ENCODE results near the gene CACNA1E.

Gene CACNA1E

GRCh38 chr1:181701891-181702290, 218.6 kb downstream of the CACNA1E start:
- DNase-seq (ENCODE audit: insufficient read length, low spot score) (no peak), FAIRE-seq (no peak)
- TF ChIP-seq CTCF (IDR thresholded peaks at IDR 0.05; ENCODE audit: insufficient read depth, missing control alignments): no peak

- TF ChIP-seq CTCF (IDR thresholded peaks at IDR 0.05; ENCODE audit: insufficient read depth, missing control alignments): no peak
- DNase-seq (ENCODE audit: insufficient read length, low spot score) (no peak), FAIRE-seq (no peak)
Observed at GRCh38 chr1:181704546-181704945, 221.2 kb downstream of the CACNA1E start.

GRCh38 chr1:181711820-181712219, 228.5 kb downstream of the CACNA1E start:
- DNase-seq (ENCODE audit: insufficient read length, low spot score): no peak
- no peak for FAIRE-seq
- no peak for TF ChIP-seq CTCF (IDR thresholded peaks at IDR 0.05; ENCODE audit: insufficient read depth, missing control alignments)

- FAIRE-seq (no peak), DNase-seq (ENCODE audit: insufficient read length, low spot score) (no peak)
- TF ChIP-seq CTCF (IDR thresholded peaks at IDR 0.05; ENCODE audit: insufficient read depth, missing control alignments): no peak
Observed at GRCh38 chr1:181712711-181713110, 229.4 kb downstream of the CACNA1E start.

- no peak for DNase-seq (ENCODE audit: insufficient read length, low spot score)
- FAIRE-seq: no peak
- TF ChIP-seq CTCF (IDR thresholded peaks at IDR 0.05; ENCODE audit: insufficient read depth, missing control alignments): no peak
Observed at GRCh38 chr1:181714428-181714827, 231.1 kb downstream of the CACNA1E start.

GRCh38 chr1:181718034-181718433, 234.7 kb downstream of the CACNA1E start:
- TF ChIP-seq CTCF (IDR thresholded peaks at IDR 0.05; ENCODE audit: insufficient read depth, missing control alignments): no peak
- DNase-seq (ENCODE audit: insufficient read length, low spot score) (no peak), FAIRE-seq (no peak)

- no peak for DNase-seq (ENCODE audit: insufficient read length, low spot score)
- no peak for FAIRE-seq
- no peak for TF ChIP-seq CTCF (IDR thresholded peaks at IDR 0.05; ENCODE audit: insufficient read depth, missing control alignments)
Observed at GRCh38 chr1:181726320-181727012, 243.1 kb downstream of the CACNA1E start.
